WTC11 (cell line): ENCODE data around the gene MEGF11.

Experiments used
- ATF3 ChIP-seq: sonication (generic); formaldehyde crosslinking; conservative IDR thresholded peaks from 2 replicates; pipeline ENCODE4 v1.8.1; 2022; ENCODE audit warnings: mild to moderate bottlenecking, missing genetic modification reagents
- CREB1 ChIP-seq: sonication (generic); formaldehyde crosslinking; IDR thresholded peaks from 2 replicates; pipeline ENCODE4 v1.8.0; 2023; ENCODE audit warnings: mild to moderate bottlenecking, missing genetic modification reagents
- CTCF ChIP-seq: fragments of 200-600 bp; IDR thresholded peaks from 2 replicates; pipeline ENCODE4 v1.8.0; 2022; ENCODE audit warnings: antibody characterized with exemption
- MAX ChIP-seq: sonication (generic); formaldehyde crosslinking; IDR thresholded peaks from 2 replicates; pipeline ENCODE4 v1.8.0; 2022; ENCODE audit warnings: mild to moderate bottlenecking, missing genetic modification reagents

GRCh38 chr15:66216806-66217205 is 36.7 kb downstream of the MEGF11 start:
- TF ChIP-seq CREB1 (CRISPR knock-in tag) (no peak), CTCF (no peak), MAX (CRISPR knock-in tag) (no peak), ATF3 (CRISPR knock-in tag) (no peak)
